ENCODE measurements around the gene RGS6. TPM values are rescaled to one million over a fixed set of nuclear protein-coding genes. Genes with fewer than 3 reads are reported as not detected.

RGS6 gene
- total and polyA plus RNA-seq, 2 donors (not counting 1 experiment from before 2014, with no cell fraction given): not detected

DNA sequence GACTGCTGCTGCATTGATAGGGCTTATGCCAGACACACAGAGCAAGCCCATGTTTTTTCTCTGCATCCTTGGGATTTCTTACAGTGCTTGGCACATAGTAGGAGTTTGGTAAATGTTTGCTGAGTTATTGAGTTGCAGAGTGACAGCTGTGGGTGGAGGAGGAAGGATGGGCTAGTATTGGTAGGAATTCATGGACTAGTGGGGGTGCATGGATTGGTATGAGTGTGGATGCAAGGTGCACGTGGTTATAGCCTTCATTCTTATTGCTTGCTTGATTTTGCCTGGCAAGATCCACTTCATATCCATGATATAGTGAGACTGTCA, 11.4 kb downstream of the RGS6 start:
- Histone ChIP-seq H3K4me1 (ENCODE audit: control insufficient read depth, extremely low read depth, insufficient read depth, low read length) (no peaks in the 10 kb centered on the region), H3K79me2 (ENCODE audit: control insufficient read depth, insufficient read depth, low read length) (no peaks in the 10 kb centered on the region), H3K27me3 (ENCODE audit: control insufficient read depth, insufficient read depth, low read length) (no peaks in the 10 kb centered on the region), H3K9ac (ENCODE audit: insufficient read depth, low read length) (no peak overlapping the region), H2AFZ (ENCODE audit: low read length) (no peak overlapping the region), H3K9me3 (ENCODE audit: control insufficient read depth, insufficient read depth, low read depth, low read length) (no peaks in the 10 kb centered on the region), H4K20me1 (ENCODE audit: control insufficient read depth, extremely low read depth, insufficient read depth, low read length) (no peaks in the 10 kb centered on the region), H3K4me3 (replicated peaks in 1 of 4; ENCODE audit: control extremely low read depth in 1 of 4, insufficient read depth in 1 of 4, low read depth in 3 of 4, low read length in 4 of 4) (no peak overlapping the region), H3K4me2 (ENCODE audit: extremely low read depth, insufficient read depth, low read length) (no peak overlapping the region), H3K27ac (ENCODE audit: insufficient read depth, low read length) (no peak overlapping the region), H3K36me3 (ENCODE audit: control insufficient read depth, insufficient read depth, low read length) (no peaks in the 10 kb centered on the region)
- no peak for DNase-seq (ENCODE audit: low read depth in 2 of 2)
- TF ChIP-seq EZH2 (IDR thresholded peaks at IDR 0.05; ENCODE audit: low read length, missing control alignments) (no peak), CTCF (conservative IDR thresholded peaks at IDR 0.05 in 1 of 2, IDR thresholded peaks at IDR 0.05 in 1 of 2; ENCODE audit: low read depth in 1 of 2, low read length in 2 of 2) (no peak)

GRCh38 chr14:71947947-71948500, 15.8 kb downstream of the RGS6 start:
- no peak for TF ChIP-seq EZH2 (IDR thresholded peaks at IDR 0.05; ENCODE audit: low read length, missing control alignments)
- TF ChIP-seq CTCF (conservative IDR thresholded peaks at IDR 0.05 in 1 of 2, IDR thresholded peaks at IDR 0.05 in 1 of 2; ENCODE audit: low read depth in 1 of 2, low read length in 2 of 2): no peak
- Histone ChIP-seq H3K79me2 (ENCODE audit: control insufficient read depth, insufficient read depth, low read length) (no peaks in the 10 kb centered on the region), H3K4me1 (ENCODE audit: control insufficient read depth, extremely low read depth, insufficient read depth, low read length) (no peaks in the 10 kb centered on the region), H3K27me3 (ENCODE audit: control insufficient read depth, insufficient read depth, low read length) (no peaks in the 10 kb centered on the region), H3K9me3 (ENCODE audit: control insufficient read depth, insufficient read depth, low read depth, low read length) (no peaks in the 10 kb centered on the region), H4K20me1 (ENCODE audit: control insufficient read depth, extremely low read depth, insufficient read depth, low read length) (no peaks in the 10 kb centered on the region), H3K9ac (ENCODE audit: insufficient read depth, low read length) (no peak overlapping the region), H3K27ac (ENCODE audit: insufficient read depth, low read length) (no peak overlapping the region), H3K36me3 (ENCODE audit: control insufficient read depth, insufficient read depth, low read length) (no peaks in the 10 kb centered on the region), H2AFZ (ENCODE audit: low read length) (no peak overlapping the region), H3K4me2 (ENCODE audit: extremely low read depth, insufficient read depth, low read length) (no peak overlapping the region), H3K4me3 (replicated peaks in 1 of 4; ENCODE audit: control extremely low read depth in 1 of 4, insufficient read depth in 1 of 4, low read depth in 3 of 4, low read length in 4 of 4) (no peak overlapping the region)
- DNase-seq (ENCODE audit: low read depth in 2 of 2): no peak

GRCh38 chr14:71952381-71953363, 20.4 kb downstream of the RGS6 start:
- no peak overlapping the region for H2AFZ ChIP-seq (ENCODE audit: low read length)
- H3K9ac ChIP-seq (ENCODE audit: insufficient read depth, low read length): no peak overlapping the region
- H3K4me1 ChIP-seq (ENCODE audit: control insufficient read depth, extremely low read depth, insufficient read depth, low read length): no peaks in the 10 kb centered on the region
- no peak overlapping the region for H3K27ac ChIP-seq (ENCODE audit: insufficient read depth, low read length)
- H4K20me1 ChIP-seq (ENCODE audit: control insufficient read depth, extremely low read depth, insufficient read depth, low read length): no peaks in the 10 kb centered on the region
- H3K4me2 ChIP-seq (ENCODE audit: extremely low read depth, insufficient read depth, low read length): no peak overlapping the region
- no peak for DNase-seq (ENCODE audit: low read depth in 2 of 2)
- H3K9me3 ChIP-seq (ENCODE audit: control insufficient read depth, insufficient read depth, low read depth, low read length): no peaks in the 10 kb centered on the region
- TF ChIP-seq EZH2 (IDR thresholded peaks at IDR 0.05; ENCODE audit: low read length, missing control alignments): no peak
- no peak for TF ChIP-seq CTCF (conservative IDR thresholded peaks at IDR 0.05 in 1 of 2, IDR thresholded peaks at IDR 0.05 in 1 of 2; ENCODE audit: low read depth in 1 of 2, low read length in 2 of 2)
- no peaks in the 10 kb centered on the region for H3K79me2 ChIP-seq (ENCODE audit: control insufficient read depth, insufficient read depth, low read length)
- no peaks in the 10 kb centered on the region for H3K27me3 ChIP-seq (ENCODE audit: control insufficient read depth, insufficient read depth, low read length)
- H3K4me3 ChIP-seq (replicated peaks in 1 of 4; ENCODE audit: control extremely low read depth in 1 of 4, insufficient read depth in 1 of 4, low read depth in 3 of 4, low read length in 4 of 4): no peak overlapping the region
- no peaks in the 10 kb centered on the region for H3K36me3 ChIP-seq (ENCODE audit: control insufficient read depth, insufficient read depth, low read length)

Measured in fibroblast of lung (primary cell).